GM19238 (cell line): ENCODE data around the gene PPP1R3G.

ENCODE experiments used
- DNase-seq: peaks from one replicate; pipeline ENCODE4 v3.0.0; 2011; ENCODE audit warnings: low spot score; ENCODE audit not compliant: insufficient read length

The PPP1R3G gene

GRCh38 chr6:5093231-5094015 is 8.3 kb downstream of the PPP1R3G start:
- DNase-seq, result no peak

- no peak for DNase-seq
Measured at GRCh38 chr6:5094327-5094726, 9.2 kb downstream of the PPP1R3G start.

GRCh38 chr6:5095236-5095635 is 10.1 kb downstream of the PPP1R3G start:
- no peak for DNase-seq

GRCh38 chr6:5096482-5096881 is 11.3 kb downstream of the PPP1R3G start:
- DNase-seq, result no peak

GRCh38 chr6:5098501-5099270 is 13.5 kb downstream of the PPP1R3G start:
- no peak for DNase-seq

- DNase-seq, result no peak
Measured at GRCh38 chr6:5099537-5099936, 14.4 kb downstream of the PPP1R3G start.

- no peak for DNase-seq
Measured at GRCh38 chr6:5100806-5101205, 15.7 kb downstream of the PPP1R3G start.

GRCh38 chr6:5102267-5102970 is 17.3 kb downstream of the PPP1R3G start:
- no peak for DNase-seq

- DNase-seq, result no peak
Measured at GRCh38 chr6:5103250-5103649, 18.1 kb downstream of the PPP1R3G start.

- no peak for DNase-seq
Measured at GRCh38 chr6:5104667-5105066, 19.5 kb downstream of the PPP1R3G start.

- DNase-seq, result no peak
Measured at GRCh38 chr6:5105146-5105545, 20.0 kb downstream of the PPP1R3G start.

- DNase-seq, result no peak
Measured at GRCh38 chr6:5107341-5107740, 22.2 kb downstream of the PPP1R3G start.

- no peak for DNase-seq
Measured at GRCh38 chr6:5108068-5108467, 22.9 kb downstream of the PPP1R3G start.

- DNase-seq, result no peak
Measured at GRCh38 chr6:5108536-5109150, 23.5 kb downstream of the PPP1R3G start.

GRCh38 chr6:5109436-5109835 is 24.3 kb downstream of the PPP1R3G start:
- no peak for DNase-seq

- no peak for DNase-seq
Measured at GRCh38 chr6:5110246-5110645, 25.1 kb downstream of the PPP1R3G start.

GRCh38 chr6:5111626-5112025 is 26.5 kb downstream of the PPP1R3G start:
- no peak for DNase-seq

GRCh38 chr6:5112066-5112799 is 27.1 kb downstream of the PPP1R3G start:
- DNase-seq, result no peak

GRCh38 chr6:5113096-5113495 is 28.0 kb downstream of the PPP1R3G start:
- no peak for DNase-seq

GRCh38 chr6:5115168-5115567 is 30.0 kb downstream of the PPP1R3G start:
- DNase-seq, result no peak
